ENCODE measurements around the gene WFDC6.

GRCh38 chr20:45484676-45485075 lies 54.6 kb downstream of the WFDC6 start:
- TF ChIP-seq CTCF (IDR thresholded peaks at IDR 0.05) (no peak), POLR2A (IDR thresholded peaks at IDR 0.05) (no peak)
